H9 (cell line): ENCODE data around the gene TENM4. TPM values are rescaled to one million over a fixed set of nuclear protein-coding genes. Genes with fewer than 3 reads are reported as not detected.

Experiments
- DNase-seq: peaks from one replicate; pipeline ENCODE4 v3.0.0-alpha.2; 2017
- H2AFZ ChIP-seq: one replicate; pipeline ENCODE4 v1.6.1; 2013; ENCODE audit warnings: mild to moderate bottlenecking, low read length, control low read depth, moderate library complexity
- H2AK5ac ChIP-seq: 2 replicates; pipeline ENCODE4 v1.6.1; 2013; ENCODE audit warnings: low read length, control low read depth, mixed read lengths; ENCODE audit not compliant: insufficient read length
- H2BK120ac ChIP-seq: one replicate; pipeline ENCODE4 v1.6.1; 2013; ENCODE audit warnings: low read depth, mild to moderate bottlenecking, low read length, control low read depth, inconsistent platforms; ENCODE audit not compliant: poor library complexity, severe bottlenecking
- H2BK12ac ChIP-seq: 2 replicates; pipeline ENCODE4 v1.6.1; 2013; ENCODE audit warnings: low read length, control low read depth, mixed read lengths, low read depth; ENCODE audit not compliant: insufficient read length
- H2BK15ac ChIP-seq: 2 replicates; pipeline ENCODE4 v1.6.1; 2013; ENCODE audit warnings: low read depth, low read length, control low read depth
- H2BK20ac ChIP-seq: one replicate; pipeline ENCODE4 v1.6.1; 2013; ENCODE audit warnings: low read depth, mild to moderate bottlenecking, low read length, control low read depth, inconsistent platforms; ENCODE audit not compliant: poor library complexity, severe bottlenecking
- H2BK5ac ChIP-seq: 2 replicates; pipeline ENCODE4 v1.6.1; 2013; ENCODE audit warnings: low read length, control low read depth, mixed read lengths; ENCODE audit not compliant: insufficient read length
- H3K14ac ChIP-seq: 2 replicates; pipeline ENCODE4 v1.6.1; 2013; ENCODE audit warnings: low read length, control low read depth; ENCODE audit not compliant: insufficient read depth
- H3K18ac ChIP-seq: 2 replicates; pipeline ENCODE4 v1.6.1; 2013; ENCODE audit warnings: low read depth, mild to moderate bottlenecking, mixed read lengths, low read length, control low read depth; ENCODE audit not compliant: insufficient read length
- H3K23ac ChIP-seq: 2 replicates; pipeline ENCODE4 v1.6.1; 2013; ENCODE audit warnings: low read length, control low read depth, mixed read lengths, low read depth; ENCODE audit not compliant: insufficient read length
- H3K23me2 ChIP-seq: 2 replicates; pipeline ENCODE4 v1.6.1; 2013; ENCODE audit warnings: low read depth, mild to moderate bottlenecking, mixed read lengths, low read length, control low read depth; ENCODE audit not compliant: insufficient read length, poor library complexity, severe bottlenecking
- H3K27ac ChIP-seq: 2 replicates; pipeline ENCODE4 v1.5.1; 2013; ENCODE audit warnings: low read length, control low read depth, mixed read lengths, low read depth; ENCODE audit not compliant: insufficient read length
- H3K27me3 ChIP-seq: 2 replicates; pipeline ENCODE4 v1.6.1; 2013; ENCODE audit warnings: low read length, control low read depth, inconsistent platforms; ENCODE audit not compliant: insufficient read depth
- H3K4ac ChIP-seq: 2 replicates; pipeline ENCODE4 v1.6.1; 2013; ENCODE audit warnings: low read depth, mild to moderate bottlenecking, control low read depth, inconsistent platforms, low read length, moderate library complexity
- H3K4me1 ChIP-seq: 2 replicates; pipeline ENCODE4 v1.6.1; 2013; ENCODE audit warnings: low read length, control low read depth, inconsistent platforms; ENCODE audit not compliant: insufficient read depth
- H3K4me2 ChIP-seq: 2 replicates; pipeline ENCODE4 v1.6.1; 2013; ENCODE audit warnings: low read length, control low read depth, mixed read lengths; ENCODE audit not compliant: insufficient read length, insufficient read depth
- H3K56ac ChIP-seq: 2 replicates; pipeline ENCODE4 v1.6.1; 2013; ENCODE audit warnings: low read depth, mild to moderate bottlenecking, mixed read lengths, low read length, control low read depth; ENCODE audit not compliant: insufficient read length
- H3K79me1 ChIP-seq: 2 replicates; pipeline ENCODE4 v1.6.1; 2013; ENCODE audit warnings: low read depth, mild to moderate bottlenecking, moderate library complexity, low read length, control low read depth, inconsistent platforms; ENCODE audit not compliant: insufficient read depth, poor library complexity, severe bottlenecking
- H3K79me2 ChIP-seq: 2 replicates; pipeline ENCODE4 v1.6.1; 2013; ENCODE audit warnings: low read length, control low read depth, inconsistent platforms; ENCODE audit not compliant: insufficient read depth
- H3K9ac ChIP-seq: 2 replicates; pipeline ENCODE4 v1.6.1; 2013; ENCODE audit warnings: low read length, control low read depth, mixed read lengths; ENCODE audit not compliant: insufficient read length; ENCODE audit errors: extremely low read depth
- H3K9me3 ChIP-seq: one replicate; pipeline ENCODE4 v1.6.1; 2013; ENCODE audit warnings: low read depth, low read length, inconsistent platforms; ENCODE audit not compliant: control insufficient read depth
- H3T11ph ChIP-seq: one replicate; pipeline ENCODE4 v1.6.1; 2013; ENCODE audit warnings: mild to moderate bottlenecking, low read length, control low read depth, inconsistent platforms
- H4K20me1 ChIP-seq: one replicate; pipeline ENCODE4 v1.6.1; 2013; ENCODE audit not compliant: control insufficient read depth, insufficient read length, insufficient read depth
- H4K5ac ChIP-seq: 2 replicates; pipeline ENCODE4 v1.6.1; 2013; ENCODE audit warnings: low read depth, mild to moderate bottlenecking, mixed read lengths, low read length, control low read depth; ENCODE audit not compliant: insufficient read length
- H4K8ac ChIP-seq: replicated peaks from 2 replicates; pipeline ENCODE4 v1.6.1; 2013; ENCODE audit warnings: low read length, control low read depth, mixed read lengths, low read depth; ENCODE audit not compliant: insufficient read length
- H4K91ac ChIP-seq: 2 replicates; pipeline ENCODE4 v1.6.1; 2013; ENCODE audit warnings: low read depth, mild to moderate bottlenecking, moderate library complexity, mixed read lengths, low read length, control low read depth; ENCODE audit not compliant: insufficient read length
- H3K27ac Mint-ChIP-seq, 3 experiments: 2 replicates in 2 of 3; 3 replicates in 1 of 3; pipeline ENCODE4 v1.8.0; 2020 to 2021; ENCODE audit warnings: mixed read lengths in 3 of 3, mild to moderate bottlenecking in 1 of 3, moderate library complexity in 1 of 3
- H3K27me3 Mint-ChIP-seq: 2 replicates; pipeline ENCODE4 v1.8.0; 2021; ENCODE audit warnings: low read depth, mild to moderate bottlenecking, moderate library complexity, mixed read lengths
- H3K36me3 Mint-ChIP-seq, 3 experiments: 2 replicates in 2 of 3; 3 replicates in 1 of 3; pipeline ENCODE4 v1.8.0; 2020 to 2021; ENCODE audit warnings: low read depth in 3 of 3, mixed read lengths in 3 of 3; ENCODE audit not compliant: insufficient read depth in 1 of 3
- H3K4me1 Mint-ChIP-seq, 2 experiments: 2 replicates each; pipeline ENCODE4 v1.8.0; 2020; ENCODE audit warnings: mixed read lengths in 2 of 2
- H3K4me3 Mint-ChIP-seq, 2 experiments: 2 replicates in 1 of 2; 3 replicates in 1 of 2; pipeline ENCODE4 v1.8.0; 2020 to 2021; ENCODE audit warnings: mild to moderate bottlenecking in 2 of 2, mixed read lengths in 2 of 2, moderate library complexity in 1 of 2
- H3K9me3 Mint-ChIP-seq, 2 experiments: 2 replicates in 1 of 2; 3 replicates in 1 of 2; pipeline ENCODE4 v1.8.0; 2020; ENCODE audit warnings: mild to moderate bottlenecking in 2 of 2, mixed read lengths in 2 of 2, moderate library complexity in 1 of 2
- WGBS: extraction: QIAGEN DNeasy Blood & Tissue Kit; methylation state at CpG from one replicate; pipeline ENCODE4 v1.1.7; 2013; ENCODE audit warnings: missing lambda C conversion rate, low lambda C conversion rate, mixed read lengths; ENCODE audit not compliant: insufficient read length; ENCODE audit errors: extremely low coverage; 5-methylcytosine and 5-hydroxymethylcytosine counted together
- total RNA-seq: library from RNA; stranded (reverse); gene quantifications from 2 replicates; pipeline ENCODE4 v1.2.1, GENCODE V29; 2021
- TF ChIP-seq, protein P1 (sequence below): fragments of 200-600 bp; sonication (generic); conservative IDR thresholded peaks from 3 replicates; pipeline ENCODE4 v1.8.0; 2021; ENCODE audit warnings: antibody characterized with exemption, mild to moderate bottlenecking

The TENM4 gene
- total RNA-seq, 1 experiment from 2014 or later = 4.6 TPM

DNA sequence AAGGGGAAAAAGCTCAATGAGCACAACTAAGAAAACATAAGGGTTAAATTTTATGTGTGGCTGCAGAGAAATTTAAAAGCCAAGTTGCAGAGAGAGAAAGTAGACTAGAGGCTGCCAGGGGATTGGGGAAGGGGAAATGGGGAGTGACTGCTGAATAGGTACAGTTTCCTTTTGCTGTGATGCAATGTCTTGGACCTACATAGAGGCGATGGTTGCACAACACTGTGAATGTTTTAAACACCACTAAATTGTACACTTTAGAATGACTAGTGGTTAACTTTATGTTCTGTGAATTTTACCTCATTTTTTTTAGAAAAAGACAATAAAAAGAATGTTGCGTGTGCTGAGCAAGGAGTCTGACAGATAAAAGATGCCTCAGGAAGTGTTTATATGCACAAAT, 36.5 kb downstream of the TENM4 start:
- no peak overlapping the region for H3T11ph ChIP-seq
- WGBS = no CpG with 5 or more reads among the region's 2 CpGs
- H2BK120ac ChIP-seq = no peak overlapping the region
- no peak overlapping the region for H4K91ac ChIP-seq
- Mint-ChIP-seq H3K27me3 (no peaks in the 10 kb centered on the region), H3K36me3 (no peaks in the 10 kb centered on the region), H3K4me3 (no peak overlapping the region), H3K9me3 (no peaks in the 10 kb centered on the region), H3K4me1 (peaks cover 3 to 10% of the 10 kb centered on the region in 2 experiments; a peak in 3 of 4 replicates), H3K27ac (no peak overlapping the region)
- H3K27ac ChIP-seq = no peak overlapping the region
- H2AFZ ChIP-seq = no peak overlapping the region
- no peaks in the 10 kb centered on the region for H3K79me2 ChIP-seq
- no peak overlapping the region for H3K18ac ChIP-seq
- no peaks in the 10 kb centered on the region for H3K23me2 ChIP-seq
- no peaks in the 10 kb centered on the region for H3K9me3 ChIP-seq
- H4K20me1 ChIP-seq = no peaks in the 10 kb centered on the region
- no peak overlapping the region for H4K8ac ChIP-seq
- H3K79me1 ChIP-seq = no peaks in the 10 kb centered on the region
- H4K5ac ChIP-seq = no peak overlapping the region
- DNase-seq = no peak
- no peak overlapping the region for H3K56ac ChIP-seq
- TF ChIP-seq, protein P1, sequence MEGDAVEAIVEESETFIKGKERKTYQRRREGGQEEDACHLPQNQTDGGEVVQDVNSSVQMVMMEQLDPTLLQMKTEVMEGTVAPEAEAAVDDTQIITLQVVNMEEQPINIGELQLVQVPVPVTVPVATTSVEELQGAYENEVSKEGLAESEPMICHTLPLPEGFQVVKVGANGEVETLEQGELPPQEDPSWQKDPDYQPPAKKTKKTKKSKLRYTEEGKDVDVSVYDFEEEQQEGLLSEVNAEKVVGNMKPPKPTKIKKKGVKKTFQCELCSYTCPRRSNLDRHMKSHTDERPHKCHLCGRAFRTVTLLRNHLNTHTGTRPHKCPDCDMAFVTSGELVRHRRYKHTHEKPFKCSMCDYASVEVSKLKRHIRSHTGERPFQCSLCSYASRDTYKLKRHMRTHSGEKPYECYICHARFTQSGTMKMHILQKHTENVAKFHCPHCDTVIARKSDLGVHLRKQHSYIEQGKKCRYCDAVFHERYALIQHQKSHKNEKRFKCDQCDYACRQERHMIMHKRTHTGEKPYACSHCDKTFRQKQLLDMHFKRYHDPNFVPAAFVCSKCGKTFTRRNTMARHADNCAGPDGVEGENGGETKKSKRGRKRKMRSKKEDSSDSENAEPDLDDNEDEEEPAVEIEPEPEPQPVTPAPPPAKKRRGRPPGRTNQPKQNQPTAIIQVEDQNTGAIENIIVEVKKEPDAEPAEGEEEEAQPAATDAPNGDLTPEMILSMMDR = no peak
- H3K23ac ChIP-seq = no peak overlapping the region
- H3K4me2 ChIP-seq = no peak overlapping the region
- H2BK5ac ChIP-seq = no peak overlapping the region
- H2BK15ac ChIP-seq = no peak overlapping the region
- no peak overlapping the region for H2BK12ac ChIP-seq
- H3K4ac ChIP-seq = no peak overlapping the region
- no peaks in the 10 kb centered on the region for H3K27me3 ChIP-seq
- H3K4me1 ChIP-seq = no peaks in the 10 kb centered on the region
- no peak overlapping the region for H2BK20ac ChIP-seq
- no peak overlapping the region for H3K9ac ChIP-seq
- H3K14ac ChIP-seq = no peak overlapping the region
- H2AK5ac ChIP-seq = no peak overlapping the region
